ENCODE measurements around the gene ATR. TPM values are rescaled to one million over a fixed set of nuclear protein-coding genes. Genes with fewer than 3 reads are reported as not detected.

Gene ATR
- total and polyA plus RNA-seq, 9 of the 15 experiments (the other 6 are each of a cell fraction or from before 2014, with no cell fraction given): 18.0 to 37.8 (median 23.2) TPM

DNA sequence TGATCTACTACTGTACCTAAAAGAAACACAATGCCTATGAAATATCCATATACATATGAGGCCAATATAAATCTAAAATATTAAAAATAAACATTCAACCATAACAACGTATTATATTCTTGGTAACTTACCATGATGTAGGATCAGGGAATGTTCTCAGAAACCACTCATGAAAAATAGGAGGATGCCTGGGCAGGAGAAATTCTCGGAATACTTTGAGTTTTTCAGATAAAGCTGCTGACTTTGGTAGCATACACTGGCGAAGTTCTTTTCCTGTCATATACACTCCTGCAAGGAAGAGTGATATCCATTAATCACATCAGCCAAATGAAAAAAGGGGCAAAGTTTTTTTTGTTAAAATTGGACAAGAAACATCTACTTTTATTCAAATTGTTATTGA is 119.4 kb downstream of the ATR start (continued):
- TF ChIP-seq, protein P1, sequence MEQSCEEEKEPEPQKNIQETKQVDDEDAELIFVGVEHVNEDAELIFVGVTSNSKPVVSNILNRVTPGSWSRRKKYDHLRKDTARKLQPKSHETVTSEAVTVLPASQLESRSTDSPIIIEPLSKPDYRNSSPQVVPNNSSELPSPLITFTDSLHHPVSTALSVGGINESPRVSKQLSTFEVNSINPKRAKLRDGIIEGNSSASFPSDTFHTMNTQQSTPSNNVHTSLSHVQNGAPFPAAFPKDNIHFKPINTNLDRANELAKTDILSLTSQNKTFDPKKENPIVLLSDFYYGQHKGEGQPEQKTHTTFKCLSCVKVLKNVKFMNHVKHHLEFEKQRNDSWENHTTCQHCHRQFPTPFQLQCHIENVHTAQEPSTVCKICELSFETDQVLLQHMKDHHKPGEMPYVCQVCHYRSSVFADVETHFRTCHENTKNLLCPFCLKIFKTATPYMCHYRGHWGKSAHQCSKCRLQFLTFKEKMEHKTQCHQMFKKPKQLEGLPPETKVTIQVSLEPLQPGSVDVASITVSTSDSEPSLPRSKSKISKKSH (CRISPR knock-in tag; IDR thresholded peaks at IDR 0.05): no peak

DNA sequence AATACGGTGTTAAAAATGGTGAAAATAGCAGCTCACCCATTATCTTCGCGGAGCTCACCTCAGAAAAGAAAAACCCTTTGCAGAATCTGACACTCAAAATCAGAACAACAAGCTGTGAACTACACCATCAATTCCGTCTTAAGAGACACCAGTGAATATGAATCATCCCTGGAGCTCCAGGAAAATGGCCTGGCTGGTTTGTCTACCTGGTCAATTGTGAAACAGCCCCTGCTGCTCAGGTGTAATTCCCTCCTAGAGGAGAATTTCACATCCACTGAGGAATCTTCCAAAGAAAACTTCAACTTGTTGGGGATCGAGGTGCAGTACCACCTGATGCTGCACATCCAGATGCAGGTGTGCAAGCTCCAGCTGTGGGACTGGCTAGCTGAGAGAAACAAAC is 127.7 kb downstream of the ATR start:
- Histone ChIP-seq H3K4me2 (ENCODE audit: insufficient read depth, low read length) (no peak overlapping the region), H4K20me1 (replicated peaks; ENCODE audit: control insufficient read depth, insufficient read depth, low read length) (no peaks in the 10 kb centered on the region), H3K4me1 (replicated peaks in 1 of 2; ENCODE audit: control insufficient read depth in 2 of 2, insufficient read depth in 2 of 2, low read length in 2 of 2) (no peaks in the 10 kb centered on the region; a peak in 1 of 5 replicates), H3K9me3 (replicated peaks; ENCODE audit: control insufficient read depth, insufficient read depth, low read depth, low read length) (no peaks in the 10 kb centered on the region), H3K27ac (ENCODE audit: extremely low read depth, low read depth, low read length) (no peak overlapping the region), H2AFZ (ENCODE audit: low read depth, low read length) (no peak overlapping the region), H3K36me3 (ENCODE audit: control insufficient read depth, insufficient read depth, low read length) (peaks cover 53% of the 10 kb centered on the region), H3K9ac (ENCODE audit: insufficient read depth in 1 of 2, low read depth in 2 of 2, low read length in 2 of 2) (no peak overlapping the region), H3K4me3 (no peak overlapping the region), H3K27me3 (ENCODE audit: control insufficient read depth in 2 of 2, insufficient read depth in 2 of 2, low read length in 2 of 2) (no peaks in the 10 kb centered on the region), H3K79me2 (ENCODE audit: control insufficient read depth, insufficient read depth, low read length) (peaks cover 20% of the 10 kb centered on the region), H3K9me1 (ENCODE audit: control insufficient read depth, insufficient read depth, low read length) (no peaks in the 10 kb centered on the region)
- no TSS peak for BruUV-seq (replicated peaks)
- in situ Hi-C loops (cut with MboI): no loop called here
- ATAC-seq: no peak
- no peak for DNase-seq (ENCODE audit: extremely low read depth in 1 of 4, low spot score in 3 of 4)
- WGBS (ENCODE audit: insufficient coverage, low coverage, missing lambda C conversion rate): 83% methylated on average over 5 of the region's 5 CpGs
- FAIRE-seq: no peak
- CTCF ChIA-PET (ENCODE audit: low intra/inter-chr PET ratio): no interaction called here
- TF ChIP-seq, protein P2, sequence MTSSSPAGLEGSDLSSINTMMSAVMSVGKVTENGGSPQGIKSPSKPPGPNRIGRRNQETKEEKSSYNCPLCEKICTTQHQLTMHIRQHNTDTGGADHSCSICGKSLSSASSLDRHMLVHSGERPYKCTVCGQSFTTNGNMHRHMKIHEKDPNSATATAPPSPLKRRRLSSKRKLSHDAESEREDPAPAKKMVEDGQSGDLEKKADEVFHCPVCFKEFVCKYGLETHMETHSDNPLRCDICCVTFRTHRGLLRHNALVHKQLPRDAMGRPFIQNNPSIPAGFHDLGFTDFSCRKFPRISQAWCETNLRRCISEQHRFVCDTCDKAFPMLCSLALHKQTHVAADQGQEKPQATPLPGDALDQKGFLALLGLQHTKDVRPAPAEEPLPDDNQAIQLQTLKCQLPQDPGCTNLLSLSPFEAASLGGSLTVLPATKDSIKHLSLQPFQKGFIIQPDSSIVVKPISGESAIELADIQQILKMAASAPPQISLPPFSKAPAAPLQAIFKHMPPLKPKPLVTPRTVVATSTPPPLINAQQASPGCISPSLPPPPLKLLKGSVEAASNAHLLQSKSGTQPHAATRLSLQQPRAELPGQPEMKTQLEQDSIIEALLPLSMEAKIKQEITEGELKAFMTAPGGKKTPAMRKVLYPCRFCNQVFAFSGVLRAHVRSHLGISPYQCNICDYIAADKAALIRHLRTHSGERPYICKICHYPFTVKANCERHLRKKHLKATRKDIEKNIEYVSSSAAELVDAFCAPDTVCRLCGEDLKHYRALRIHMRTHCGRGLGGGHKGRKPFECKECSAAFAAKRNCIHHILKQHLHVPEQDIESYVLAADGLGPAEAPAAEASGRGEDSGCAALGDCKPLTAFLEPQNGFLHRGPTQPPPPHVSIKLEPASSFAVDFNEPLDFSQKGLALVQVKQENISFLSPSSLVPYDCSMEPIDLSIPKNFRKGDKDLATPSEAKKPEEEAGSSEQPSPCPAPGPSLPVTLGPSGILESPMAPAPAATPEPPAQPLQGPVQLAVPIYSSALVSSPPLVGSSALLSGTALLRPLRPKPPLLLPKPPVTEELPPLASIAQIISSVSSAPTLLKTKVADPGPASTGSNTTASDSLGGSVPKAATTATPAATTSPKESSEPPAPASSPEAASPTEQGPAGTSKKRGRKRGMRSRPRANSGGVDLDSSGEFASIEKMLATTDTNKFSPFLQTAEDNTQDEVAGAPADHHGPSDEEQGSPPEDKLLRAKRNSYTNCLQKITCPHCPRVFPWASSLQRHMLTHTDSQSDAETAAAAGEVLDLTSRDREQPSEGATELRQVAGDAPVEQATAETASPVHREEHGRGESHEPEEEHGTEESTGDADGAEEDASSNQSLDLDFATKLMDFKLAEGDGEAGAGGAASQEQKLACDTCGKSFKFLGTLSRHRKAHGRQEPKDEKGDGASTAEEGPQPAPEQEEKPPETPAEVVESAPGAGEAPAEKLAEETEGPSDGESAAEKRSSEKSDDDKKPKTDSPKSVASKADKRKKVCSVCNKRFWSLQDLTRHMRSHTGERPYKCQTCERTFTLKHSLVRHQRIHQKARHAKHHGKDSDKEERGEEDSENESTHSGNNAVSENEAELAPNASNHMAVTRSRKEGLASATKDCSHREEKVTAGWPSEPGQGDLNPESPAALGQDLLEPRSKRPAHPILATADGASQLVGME (CRISPR knock-in tag; IDR thresholded peaks at IDR 0.05): no peak
- no peak for TF ChIP-seq ZNF146 (CRISPR knock-in tag; IDR thresholded peaks at IDR 0.05; ENCODE audit: unreplicated experiment)
- TF ChIP-seq MEF2A (IDR thresholded peaks at IDR 0.05; ENCODE audit: control insufficient read depth, low read depth, low read length): no peak
- TF ChIP-seq, protein P3, sequence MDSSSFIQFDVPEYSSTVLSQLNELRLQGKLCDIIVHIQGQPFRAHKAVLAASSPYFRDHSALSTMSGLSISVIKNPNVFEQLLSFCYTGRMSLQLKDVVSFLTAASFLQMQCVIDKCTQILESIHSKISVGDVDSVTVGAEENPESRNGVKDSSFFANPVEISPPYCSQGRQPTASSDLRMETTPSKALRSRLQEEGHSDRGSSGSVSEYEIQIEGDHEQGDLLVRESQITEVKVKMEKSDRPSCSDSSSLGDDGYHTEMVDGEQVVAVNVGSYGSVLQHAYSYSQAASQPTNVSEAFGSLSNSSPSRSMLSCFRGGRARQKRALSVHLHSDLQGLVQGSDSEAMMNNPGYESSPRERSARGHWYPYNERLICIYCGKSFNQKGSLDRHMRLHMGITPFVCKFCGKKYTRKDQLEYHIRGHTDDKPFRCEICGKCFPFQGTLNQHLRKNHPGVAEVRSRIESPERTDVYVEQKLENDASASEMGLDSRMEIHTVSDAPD (CRISPR knock-in tag; IDR thresholded peaks at IDR 0.05): no peak
- TF ChIP-seq CBFB (CRISPR knock-in tag; IDR thresholded peaks at IDR 0.05): no peak
- TF ChIP-seq HOXB6 (CRISPR knock-in tag; IDR thresholded peaks at IDR 0.05; ENCODE audit: borderline replicate concordance): no peak
- TF ChIP-seq ZNF507 (tag; conservative IDR thresholded peaks at IDR 0.05): no peak
- TF ChIP-seq PCBP2 (IDR thresholded peaks at IDR 0.05; ENCODE audit: low read depth, low read length, poor library complexity, severe bottlenecking): no peak
- no peak for TF ChIP-seq ZEB2 (IDR thresholded peaks at IDR 0.05)
- intact Hi-C loops (cut with micrococcal nuclease): no loop called here
- POLR2A ChIA-PET: interaction anchor here (1.3 kb wide), 1 partner anchor 23 kb away, joined by 3 read pairs; no protein-coding TSS in a partner anchor
